ENCODE data around the gene MAGI2. TPM values are rescaled to one million over a fixed set of nuclear protein-coding genes. Genes with fewer than 3 reads are reported as not detected.
A peak's percentile ranks its signal among the peaks of the same experiment; 100 is the strongest.

The MAGI2 gene
- total RNA-seq, 1 experiment from 2014 or later: 6.2 TPM

DNA sequence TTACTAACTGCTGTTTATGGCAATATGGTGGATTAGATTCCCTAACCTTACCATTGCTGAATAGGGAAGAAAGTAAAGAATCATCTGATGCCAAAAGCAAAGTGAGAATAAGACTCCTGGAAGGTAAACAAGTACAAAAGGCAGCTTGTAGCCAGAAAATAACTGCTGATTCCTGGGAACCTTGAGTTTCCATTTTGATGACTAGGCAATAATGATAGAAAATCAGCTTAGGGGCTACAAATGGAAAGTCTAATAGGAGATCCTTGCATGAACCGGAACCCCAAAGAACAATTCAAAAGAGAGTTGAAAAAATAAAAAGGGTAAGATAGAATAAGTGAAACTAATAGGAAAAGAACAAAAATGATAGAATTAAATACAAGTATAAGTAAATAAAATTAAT is 1338.5 kb downstream of the MAGI2 start:
- no peak overlapping the region for H3K4me3 ChIP-seq (ENCODE audit: insufficient read depth, low read depth, low read length)
- DNase-seq: no peak
- H3K27me3 ChIP-seq (ENCODE audit: control insufficient read depth, insufficient read depth, low read length): no peaks in the 10 kb centered on the region
- no peaks in the 10 kb centered on the region for H3K36me3 ChIP-seq (replicated peaks; ENCODE audit: control insufficient read depth, insufficient read depth, low read length)

DNA sequence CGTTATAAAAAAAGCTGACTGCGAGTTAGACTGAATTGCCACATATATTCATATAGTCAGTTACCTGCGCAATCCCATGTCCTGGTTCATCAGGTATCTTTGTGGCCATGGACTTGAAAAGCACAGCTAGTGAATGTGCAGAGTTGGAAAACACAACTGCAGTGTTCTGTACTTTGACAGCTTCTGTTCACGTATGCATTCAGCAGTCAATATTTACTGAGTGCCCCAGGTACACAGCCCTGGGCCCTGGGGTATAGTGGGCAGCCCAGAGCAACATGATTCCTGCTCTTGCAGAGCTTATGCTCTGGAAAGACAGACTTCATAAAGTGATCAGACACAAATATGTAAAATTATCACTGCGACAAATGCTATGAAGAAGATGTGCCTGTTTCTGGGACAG is 1341.0 kb downstream of the MAGI2 start:
- no peak overlapping the region for H3K4me3 ChIP-seq (ENCODE audit: insufficient read depth, low read depth, low read length)
- no peak for DNase-seq
- no peaks in the 10 kb centered on the region for H3K27me3 ChIP-seq (ENCODE audit: control insufficient read depth, insufficient read depth, low read length)
- no peaks in the 10 kb centered on the region for H3K36me3 ChIP-seq (replicated peaks; ENCODE audit: control insufficient read depth, insufficient read depth, low read length)

DNA sequence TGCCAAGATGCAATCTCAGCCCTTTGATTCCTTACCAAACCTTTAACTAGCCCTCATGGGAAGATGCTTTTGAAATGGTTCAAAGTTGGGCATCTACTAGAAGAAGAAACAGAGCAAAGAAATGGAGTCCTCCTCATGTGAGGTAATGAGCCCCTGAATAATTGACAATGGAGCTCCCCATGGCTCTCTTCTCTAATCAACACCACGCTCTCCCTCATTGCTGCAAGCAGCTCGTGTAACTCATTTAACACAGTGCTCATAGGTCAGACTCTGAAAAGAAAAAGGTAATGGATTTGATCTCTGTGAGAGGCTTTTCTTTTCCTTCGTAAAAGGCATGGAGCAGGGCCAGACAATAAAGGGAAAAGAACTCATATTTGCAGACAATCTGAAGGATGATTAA is 1342.1 kb downstream of the MAGI2 start:
- H3K36me3 ChIP-seq (replicated peaks; ENCODE audit: control insufficient read depth, insufficient read depth, low read length): no peaks in the 10 kb centered on the region
- H3K27me3 ChIP-seq (ENCODE audit: control insufficient read depth, insufficient read depth, low read length): no peaks in the 10 kb centered on the region
- H3K4me3 ChIP-seq (ENCODE audit: insufficient read depth, low read depth, low read length): no peak overlapping the region
- no peak for DNase-seq

DNA sequence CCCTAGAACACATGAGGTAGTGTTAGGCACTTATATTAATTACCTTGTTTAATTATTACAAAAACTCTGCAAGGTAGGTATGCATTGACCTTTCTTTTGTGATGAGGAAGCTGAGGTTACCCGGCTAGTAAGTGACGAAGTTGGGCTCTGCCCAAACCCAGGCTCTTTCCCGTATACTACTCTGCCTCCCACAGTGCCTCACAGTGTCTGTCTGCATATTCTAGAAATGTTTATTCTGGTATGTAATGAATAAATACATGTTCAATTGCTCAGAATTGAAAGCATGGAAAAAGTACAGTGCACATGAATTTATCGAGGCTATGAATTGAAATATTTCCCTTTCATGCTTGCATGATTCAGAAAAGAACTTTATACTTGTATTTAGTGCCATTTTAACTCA is 1350.0 kb downstream of the MAGI2 start:
- Histone ChIP-seq H3K4me3 (ENCODE audit: insufficient read depth, low read depth, low read length) (no peak overlapping the region), H3K36me3 (replicated peaks; ENCODE audit: control insufficient read depth, insufficient read depth, low read length) (no peaks in the 10 kb centered on the region), H3K27me3 (ENCODE audit: control insufficient read depth, insufficient read depth, low read length) (no peaks in the 10 kb centered on the region)
- no peak for DNase-seq

DNA sequence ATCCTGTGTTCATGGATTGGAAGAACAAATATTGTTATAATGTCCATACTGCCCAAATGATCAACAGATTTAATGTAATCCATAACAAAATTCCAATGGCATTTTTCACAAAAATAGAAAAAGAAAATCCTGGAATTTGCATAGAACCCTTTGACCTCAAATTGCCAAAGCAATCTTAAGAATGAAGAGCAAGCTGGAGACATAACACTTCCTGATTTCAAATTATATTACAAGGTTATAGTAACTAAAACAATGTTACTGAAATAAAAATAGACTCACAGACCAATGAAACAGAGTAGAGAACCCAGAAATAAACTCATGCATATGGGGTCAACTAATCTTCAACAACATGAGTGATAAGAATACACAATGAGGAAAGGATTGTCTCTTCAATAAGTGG is 1352.4 kb downstream of the MAGI2 start:
- DNase-seq: no peak
- Histone ChIP-seq H3K36me3 (replicated peaks; ENCODE audit: control insufficient read depth, insufficient read depth, low read length) (no peaks in the 10 kb centered on the region), H3K4me3 (ENCODE audit: insufficient read depth, low read depth, low read length) (no peak overlapping the region), H3K27me3 (ENCODE audit: control insufficient read depth, insufficient read depth, low read length) (no peaks in the 10 kb centered on the region)

DNA sequence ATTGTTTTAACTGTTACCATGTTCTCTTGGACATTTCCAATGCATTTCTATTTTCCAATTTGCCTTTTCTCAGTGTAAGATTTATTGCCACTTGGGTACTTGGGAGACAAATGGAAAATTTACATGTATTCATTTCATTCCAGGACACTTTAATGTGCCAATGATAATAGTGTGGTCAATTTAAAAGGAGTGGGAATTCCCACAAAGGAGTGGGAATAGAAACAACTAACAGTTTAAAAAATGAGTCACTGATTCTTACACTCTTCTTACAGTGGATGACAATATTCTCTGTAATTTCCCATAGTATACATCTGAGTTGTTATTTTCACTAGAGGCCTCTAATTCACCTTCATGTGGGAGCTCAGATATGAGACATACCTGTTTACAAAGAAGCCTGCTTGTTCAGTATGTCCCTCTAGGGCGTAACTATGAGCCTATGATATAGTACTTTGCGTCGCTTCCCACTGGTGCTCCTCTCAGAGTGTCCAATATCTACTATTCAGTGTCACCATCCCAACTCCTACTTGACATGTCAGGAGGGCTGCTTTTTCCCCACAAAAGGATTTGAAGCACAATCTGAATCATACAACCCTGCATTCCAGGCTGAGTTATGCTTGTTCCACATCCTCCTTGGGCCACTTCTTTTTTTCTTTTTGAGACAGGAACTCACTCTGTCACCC is 1353.6 kb downstream of the MAGI2 start:
- DNase-seq: no peak
- no peaks in the 10 kb centered on the region for H3K27me3 ChIP-seq (ENCODE audit: control insufficient read depth, insufficient read depth, low read length)

DNA sequence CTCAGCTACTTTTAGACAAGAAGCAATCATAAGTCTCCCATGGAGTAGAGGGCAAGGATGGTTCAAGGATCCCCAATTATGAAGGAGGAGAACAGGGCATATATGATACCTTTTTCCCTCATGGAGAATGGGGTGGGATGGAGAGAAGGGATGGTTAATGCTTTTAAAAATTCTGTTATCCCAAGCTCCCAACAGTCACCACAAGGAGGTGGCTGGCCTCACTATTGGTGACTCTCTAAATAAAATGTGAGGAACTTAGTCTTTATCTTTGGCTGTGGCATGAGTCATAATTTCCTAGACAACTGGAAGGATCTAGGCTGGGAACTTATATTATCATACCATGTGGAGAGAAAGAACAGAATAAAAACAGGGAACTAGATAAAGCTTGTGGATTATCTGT is 1357.9 kb downstream of the MAGI2 start:
- no peaks in the 10 kb centered on the region for H3K36me3 ChIP-seq (replicated peaks; ENCODE audit: control insufficient read depth, insufficient read depth, low read length)
- no peaks in the 10 kb centered on the region for H3K27me3 ChIP-seq (ENCODE audit: control insufficient read depth, insufficient read depth, low read length)
- DNase-seq: no peak
- no peak overlapping the region for H3K4me3 ChIP-seq (ENCODE audit: insufficient read depth, low read depth, low read length)

More for the DNA sequence above, 1353.6 kb downstream of the MAGI2 start:
- H3K36me3 ChIP-seq (replicated peaks; ENCODE audit: control insufficient read depth, insufficient read depth, low read length): no peaks in the 10 kb centered on the region
- no peak overlapping the region for H3K4me3 ChIP-seq (ENCODE audit: insufficient read depth, low read depth, low read length)

DNA sequence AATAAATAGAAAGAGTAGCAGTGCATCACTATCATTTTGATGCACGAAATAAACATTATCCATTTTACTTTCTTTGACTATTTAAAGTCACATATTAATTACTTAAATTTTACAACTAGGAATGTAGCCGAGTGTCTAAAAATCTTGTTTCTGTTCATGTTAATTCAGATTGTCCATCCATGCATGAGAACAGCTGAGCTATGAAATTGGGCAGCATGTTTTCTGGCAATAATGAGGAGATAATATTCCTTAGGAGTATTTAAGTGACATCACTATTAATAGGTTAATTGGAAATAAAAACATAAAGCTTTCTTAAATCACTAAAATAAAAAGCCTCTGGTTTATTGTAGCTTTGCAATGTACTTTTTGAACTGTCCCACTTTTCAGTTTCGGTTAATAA is 1361.1 kb downstream of the MAGI2 start:
- Histone ChIP-seq H3K4me3 (ENCODE audit: insufficient read depth, low read depth, low read length) (no peak overlapping the region), H3K27me3 (ENCODE audit: control insufficient read depth, insufficient read depth, low read length) (no peaks in the 10 kb centered on the region), H3K36me3 (replicated peaks; ENCODE audit: control insufficient read depth, insufficient read depth, low read length) (no peaks in the 10 kb centered on the region)
- no peak for DNase-seq

DNA sequence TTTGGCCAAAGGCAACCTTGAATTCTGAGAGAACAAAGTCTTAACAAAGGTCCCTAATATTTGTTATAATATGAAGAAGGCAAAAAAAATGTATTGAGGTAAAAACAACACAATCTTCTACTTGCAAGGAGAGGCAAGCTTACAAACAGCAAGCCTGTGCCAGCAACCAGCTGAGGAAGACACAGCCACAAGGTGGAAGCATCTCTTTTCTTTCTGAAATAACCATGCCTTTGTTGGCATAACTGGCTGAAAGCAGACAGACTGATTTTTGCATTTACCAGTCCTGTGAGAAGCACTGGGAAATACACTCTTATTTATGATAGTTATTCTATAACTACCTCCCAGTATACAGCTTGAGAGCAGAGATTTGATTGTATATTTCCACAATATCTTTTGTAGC is 1362.9 kb downstream of the MAGI2 start:
- Histone ChIP-seq H3K4me3 (ENCODE audit: insufficient read depth, low read depth, low read length) (no peak overlapping the region), H3K36me3 (replicated peaks; ENCODE audit: control insufficient read depth, insufficient read depth, low read length) (no peaks in the 10 kb centered on the region), H3K27me3 (ENCODE audit: control insufficient read depth, insufficient read depth, low read length) (no peaks in the 10 kb centered on the region)
- no peak for DNase-seq

DNA sequence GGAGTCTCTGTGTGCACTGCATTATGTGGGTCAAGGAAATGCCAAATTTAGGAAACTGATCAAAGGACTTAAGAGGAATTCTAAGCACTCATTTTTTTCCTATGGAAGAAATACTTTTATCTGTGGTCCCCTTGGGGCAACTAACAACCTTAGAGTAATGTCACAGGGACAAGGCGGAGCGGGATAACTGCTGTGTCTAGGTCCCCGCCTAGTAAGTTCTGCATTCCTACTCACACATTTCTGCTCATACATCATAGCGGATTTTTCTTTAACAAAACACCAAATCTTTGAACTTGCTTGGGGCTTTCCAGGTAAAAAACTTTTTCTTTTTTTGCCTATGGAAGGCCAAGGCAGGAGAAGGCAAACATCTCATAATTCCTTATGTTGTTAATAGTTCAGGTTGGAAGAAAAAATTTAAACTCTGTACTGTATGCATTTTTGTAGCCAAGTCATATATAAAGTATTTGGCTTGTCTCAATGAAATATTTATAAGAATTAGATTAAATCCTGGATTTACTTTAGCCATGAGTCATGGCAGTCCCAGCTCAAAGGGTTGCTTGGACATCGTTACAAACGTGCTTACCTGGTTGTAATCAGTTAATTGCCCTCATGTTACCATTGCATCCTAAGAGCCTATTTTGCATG is 1369.9 kb downstream of the MAGI2 start:
- Histone ChIP-seq H3K4me3 (ENCODE audit: insufficient read depth, low read depth, low read length) (no peak overlapping the region), H3K27me3 (ENCODE audit: control insufficient read depth, insufficient read depth, low read length) (peaks cover 7% of the 10 kb centered on the region), H3K36me3 (replicated peaks; ENCODE audit: control insufficient read depth, insufficient read depth, low read length) (no peaks in the 10 kb centered on the region)
- no peak for DNase-seq

DNA sequence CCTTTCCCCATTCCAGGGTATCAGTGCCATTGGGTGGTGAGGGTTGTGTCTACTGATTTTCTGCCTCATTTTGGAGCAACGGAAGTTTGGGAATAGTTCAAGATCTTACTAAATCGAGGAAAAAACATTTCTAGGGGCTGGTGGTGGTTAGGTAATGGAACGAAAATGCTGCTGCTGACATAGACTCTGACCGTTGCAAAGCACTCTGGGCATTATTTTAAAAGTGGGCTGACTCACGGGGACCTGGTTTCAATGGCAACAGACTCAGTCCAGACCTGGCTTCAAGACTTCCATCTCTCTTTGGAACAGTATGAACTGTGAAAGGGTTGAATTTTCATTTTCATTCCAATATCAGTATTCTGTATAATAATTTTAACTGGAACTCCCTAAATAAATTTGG is 1370.9 kb downstream of the MAGI2 start:
- peaks cover 7% of the 10 kb centered on the region for H3K27me3 ChIP-seq (ENCODE audit: control insufficient read depth, insufficient read depth, low read length)
- H3K36me3 ChIP-seq (replicated peaks; ENCODE audit: control insufficient read depth, insufficient read depth, low read length): no peaks in the 10 kb centered on the region
- no peak overlapping the region for H3K4me3 ChIP-seq (ENCODE audit: insufficient read depth, low read depth, low read length)
- DNase-seq: no peak

DNA sequence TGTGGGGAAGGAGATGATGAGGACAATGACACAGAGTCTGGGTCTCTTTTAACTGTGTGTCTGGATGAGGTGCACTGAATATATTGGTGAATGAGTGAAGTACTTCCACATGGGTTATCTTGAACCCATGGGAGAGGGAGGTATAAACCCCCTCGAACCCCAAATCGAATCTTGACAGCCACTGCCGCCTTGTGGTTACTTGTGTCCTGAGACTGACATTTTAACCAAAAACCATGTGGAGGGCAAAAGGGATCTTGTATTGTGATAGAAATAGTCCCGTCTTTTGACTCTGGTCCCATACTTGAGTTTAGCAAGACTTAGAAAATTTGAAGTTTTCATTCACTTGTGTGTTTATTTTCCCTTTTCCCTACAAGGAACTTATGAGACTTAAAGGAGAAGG is 1371.6 kb downstream of the MAGI2 start:
- DNase-seq: peak; percentile 38
- no peaks in the 10 kb centered on the region for H3K36me3 ChIP-seq (replicated peaks; ENCODE audit: control insufficient read depth, insufficient read depth, low read length)
- peaks cover 7% of the 10 kb centered on the region for H3K27me3 ChIP-seq (ENCODE audit: control insufficient read depth, insufficient read depth, low read length)
- no peak overlapping the region for H3K4me3 ChIP-seq (ENCODE audit: insufficient read depth, low read depth, low read length)

DNA sequence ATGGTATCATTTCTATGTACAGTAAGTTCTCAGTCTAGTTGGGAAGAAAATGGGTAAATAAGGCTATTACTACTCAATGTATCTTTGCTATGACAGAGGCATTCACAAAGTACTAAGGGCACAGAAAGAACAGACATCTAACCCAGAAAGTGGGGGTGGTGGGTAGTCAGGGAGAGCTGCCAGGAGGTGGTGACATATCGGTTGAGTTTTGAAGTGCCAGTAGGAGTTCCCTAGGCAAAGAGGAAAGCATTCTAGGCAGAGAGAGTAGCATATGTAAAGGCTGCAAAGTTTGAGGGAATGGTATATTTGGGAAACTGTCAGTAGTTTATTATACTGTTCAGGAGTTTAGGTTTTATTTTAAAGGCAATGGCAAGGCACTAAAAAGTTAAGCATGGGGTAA is 1372.1 kb downstream of the MAGI2 start:
- no peak overlapping the region for H3K4me3 ChIP-seq (ENCODE audit: insufficient read depth, low read depth, low read length)
- H3K36me3 ChIP-seq (replicated peaks; ENCODE audit: control insufficient read depth, insufficient read depth, low read length): no peaks in the 10 kb centered on the region
- no peak for DNase-seq
- H3K27me3 ChIP-seq (ENCODE audit: control insufficient read depth, insufficient read depth, low read length): peaks cover 7% of the 10 kb centered on the region

DNA sequence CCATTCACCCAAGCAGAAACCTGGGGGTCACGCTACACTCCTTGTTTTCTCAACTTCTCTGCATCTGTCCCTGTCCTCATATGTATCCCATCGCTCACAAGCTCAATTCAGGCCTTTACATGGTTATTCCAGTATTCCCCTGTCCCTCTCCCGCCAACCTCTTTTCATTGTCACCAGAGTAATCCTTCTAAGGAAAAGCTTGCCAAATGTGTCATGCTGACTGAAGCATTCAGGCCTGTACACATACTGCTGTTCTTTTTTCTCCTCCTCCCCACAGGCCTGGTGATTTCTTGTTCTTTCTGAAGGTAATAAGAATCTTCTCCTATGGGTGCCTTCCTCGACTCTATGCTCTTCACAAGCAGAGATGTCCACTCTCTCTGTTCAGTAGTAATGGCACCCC is 1372.7 kb downstream of the MAGI2 start:
- H3K4me3 ChIP-seq (ENCODE audit: insufficient read depth, low read depth, low read length): no peak overlapping the region
- peaks cover 7% of the 10 kb centered on the region for H3K27me3 ChIP-seq (ENCODE audit: control insufficient read depth, insufficient read depth, low read length)
- DNase-seq: no peak
- no peaks in the 10 kb centered on the region for H3K36me3 ChIP-seq (replicated peaks; ENCODE audit: control insufficient read depth, insufficient read depth, low read length)

DNA sequence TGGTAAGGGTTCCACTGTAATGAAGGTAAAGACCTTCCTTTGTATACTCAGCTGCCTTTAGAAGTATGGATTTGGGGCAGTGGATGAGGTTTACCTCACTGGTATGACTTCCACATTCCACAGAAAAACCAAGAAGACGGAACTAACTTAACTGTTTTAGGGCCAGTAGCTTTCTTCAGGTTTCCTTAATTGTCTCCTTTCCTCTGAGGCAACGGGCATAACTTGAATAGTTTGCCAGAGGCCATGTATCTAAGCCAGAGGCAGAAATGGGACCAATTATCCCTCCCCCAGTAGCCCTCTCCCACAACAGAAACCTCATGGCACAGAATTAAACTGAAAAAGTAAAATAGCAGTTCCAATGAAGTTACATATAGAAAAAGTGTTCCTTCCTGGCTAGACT is 1373.2 kb downstream of the MAGI2 start:
- H3K36me3 ChIP-seq (replicated peaks; ENCODE audit: control insufficient read depth, insufficient read depth, low read length): no peaks in the 10 kb centered on the region
- H3K27me3 ChIP-seq (ENCODE audit: control insufficient read depth, insufficient read depth, low read length): peaks cover 7% of the 10 kb centered on the region
- DNase-seq: no peak
- no peak overlapping the region for H3K4me3 ChIP-seq (ENCODE audit: insufficient read depth, low read depth, low read length)
